ENCODE measurements around the gene PHLDB2.

The PHLDB2 gene

GRCh38 chr3:112012205-112012992 is 153.3 kb downstream of the PHLDB2 start:
- Histone ChIP-seq H3K27me3 (ENCODE audit: insufficient read depth, low read length, poor library complexity) (no peaks in the 10 kb centered on the region), H3K56ac (ENCODE audit: low read length) (no peak overlapping the region), H3K79me2 (ENCODE audit: control insufficient read depth, insufficient read depth, low read length) (no peaks in the 10 kb centered on the region), H2BK5ac (ENCODE audit: low read length) (no peak overlapping the region), H3K9ac (ENCODE audit: low read length) (no peak overlapping the region), H2BK15ac (replicated peaks; ENCODE audit: low read depth) (no peak overlapping the region), H3K4ac (ENCODE audit: low read depth, low read length) (no peak overlapping the region), H3K18ac (ENCODE audit: low read length) (no peak overlapping the region), H3K4me3 (ENCODE audit: low read length) (no peak overlapping the region), H3K4me1 (ENCODE audit: control insufficient read depth, low read depth, low read length) (peaks cover 2% of the 10 kb centered on the region), H3K23ac (ENCODE audit: low read length) (no peak overlapping the region), H3K79me1 (ENCODE audit: low read length) (no peaks in the 10 kb centered on the region), H2BK120ac (ENCODE audit: low read depth, low read length) (no peak overlapping the region), H2AK5ac (ENCODE audit: low read length) (no peak overlapping the region), H3K36me3 (ENCODE audit: control insufficient read depth, insufficient read depth, low read length) (no peaks in the 10 kb centered on the region), H4K5ac (ENCODE audit: low read length) (no peak overlapping the region), H4K8ac (ENCODE audit: low read depth, low read length) (no peak overlapping the region), H3K27ac (ENCODE audit: low read depth, low read length) (no peak overlapping the region), H3K4me2 (ENCODE audit: low read length) (no peak overlapping the region)
- no peak for DNase-seq
- no CpG with 5 or more reads among the region's 6 CpGs for WGBS (ENCODE audit: extremely low coverage, insufficient coverage, low lambda C conversion rate)

GRCh38 chr3:112013058-112013783 is 154.2 kb downstream of the PHLDB2 start:
- H3K23ac ChIP-seq (ENCODE audit: low read length) = no peak overlapping the region
- no peaks in the 10 kb centered on the region for H3K27me3 ChIP-seq (ENCODE audit: insufficient read depth, low read length, poor library complexity)
- H4K5ac ChIP-seq (ENCODE audit: low read length) = no peak overlapping the region
- H3K4me2 ChIP-seq (ENCODE audit: low read length) = no peak overlapping the region
- H3K4ac ChIP-seq (ENCODE audit: low read depth, low read length) = no peak overlapping the region
- H3K79me1 ChIP-seq (ENCODE audit: low read length) = no peaks in the 10 kb centered on the region
- DNase-seq = peak; percentile 80
- H3K4me1 ChIP-seq (ENCODE audit: control insufficient read depth, low read depth, low read length) = peaks cover 2% of the 10 kb centered on the region
- no peak overlapping the region for H3K4me3 ChIP-seq (ENCODE audit: low read length)
- no peak overlapping the region for H4K8ac ChIP-seq (ENCODE audit: low read depth, low read length)
- no peak overlapping the region for H3K56ac ChIP-seq (ENCODE audit: low read length)
- WGBS (ENCODE audit: extremely low coverage, insufficient coverage, low lambda C conversion rate) = no CpG with 5 or more reads among the region's 19 CpGs
- H3K36me3 ChIP-seq (ENCODE audit: control insufficient read depth, insufficient read depth, low read length) = no peaks in the 10 kb centered on the region
- H3K79me2 ChIP-seq (ENCODE audit: control insufficient read depth, insufficient read depth, low read length) = no peaks in the 10 kb centered on the region
- H3K18ac ChIP-seq (ENCODE audit: low read length) = no peak overlapping the region
- H3K27ac ChIP-seq (ENCODE audit: low read depth, low read length) = no peak overlapping the region
- H2BK5ac ChIP-seq (ENCODE audit: low read length) = no peak overlapping the region
- no peak overlapping the region for H2AK5ac ChIP-seq (ENCODE audit: low read length)
- no peak overlapping the region for H2BK15ac ChIP-seq (replicated peaks; ENCODE audit: low read depth)
- H2BK120ac ChIP-seq (ENCODE audit: low read depth, low read length) = no peak overlapping the region
- H3K9ac ChIP-seq (ENCODE audit: low read length) = no peak overlapping the region

GRCh38 chr3:112013784-112014143 is 154.7 kb downstream of the PHLDB2 start:
- Histone ChIP-seq H3K4me1 (ENCODE audit: control insufficient read depth, low read depth, low read length) (peaks cover 2% of the 10 kb centered on the region), H2BK15ac (replicated peaks; ENCODE audit: low read depth) (no peak overlapping the region), H2AK5ac (ENCODE audit: low read length) (no peak overlapping the region), H4K8ac (ENCODE audit: low read depth, low read length) (no peak overlapping the region), H3K23ac (ENCODE audit: low read length) (no peak overlapping the region), H3K36me3 (ENCODE audit: control insufficient read depth, insufficient read depth, low read length) (no peaks in the 10 kb centered on the region), H3K4me3 (ENCODE audit: low read length) (no peak overlapping the region), H3K56ac (ENCODE audit: low read length) (no peak overlapping the region), H3K79me1 (ENCODE audit: low read length) (no peaks in the 10 kb centered on the region), H3K9ac (ENCODE audit: low read length) (no peak overlapping the region), H3K4ac (ENCODE audit: low read depth, low read length) (no peak overlapping the region), H3K4me2 (ENCODE audit: low read length) (no peak overlapping the region), H2BK120ac (ENCODE audit: low read depth, low read length) (no peak overlapping the region), H3K79me2 (ENCODE audit: control insufficient read depth, insufficient read depth, low read length) (no peaks in the 10 kb centered on the region), H2BK5ac (ENCODE audit: low read length) (no peak overlapping the region), H3K27ac (ENCODE audit: low read depth, low read length) (no peak overlapping the region), H3K27me3 (ENCODE audit: insufficient read depth, low read length, poor library complexity) (no peaks in the 10 kb centered on the region), H4K5ac (ENCODE audit: low read length) (no peak overlapping the region), H3K18ac (ENCODE audit: low read length) (no peak overlapping the region)
- no peak for DNase-seq
- no CpG with 5 or more reads among the region's 5 CpGs for WGBS (ENCODE audit: extremely low coverage, insufficient coverage, low lambda C conversion rate)

- no peak overlapping the region for H3K4ac ChIP-seq (ENCODE audit: low read depth, low read length)
- no peaks in the 10 kb centered on the region for H3K27me3 ChIP-seq (ENCODE audit: insufficient read depth, low read length, poor library complexity)
- H3K9ac ChIP-seq (ENCODE audit: low read length) = no peak overlapping the region
- no peak for DNase-seq
- H2BK120ac ChIP-seq (ENCODE audit: low read depth, low read length) = no peak overlapping the region
- no peak overlapping the region for H2BK5ac ChIP-seq (ENCODE audit: low read length)
- no peak overlapping the region for H2AK5ac ChIP-seq (ENCODE audit: low read length)
- no peaks in the 10 kb centered on the region for H3K36me3 ChIP-seq (ENCODE audit: control insufficient read depth, insufficient read depth, low read length)
- H3K56ac ChIP-seq (ENCODE audit: low read length) = no peak overlapping the region
- H3K79me2 ChIP-seq (ENCODE audit: control insufficient read depth, insufficient read depth, low read length) = no peaks in the 10 kb centered on the region
- H3K4me1 ChIP-seq (ENCODE audit: control insufficient read depth, low read depth, low read length) = peaks cover 2% of the 10 kb centered on the region
- no peak overlapping the region for H3K23ac ChIP-seq (ENCODE audit: low read length)
- no peak overlapping the region for H3K27ac ChIP-seq (ENCODE audit: low read depth, low read length)
- no peak overlapping the region for H3K4me2 ChIP-seq (ENCODE audit: low read length)
- H3K4me3 ChIP-seq (ENCODE audit: low read length) = no peak overlapping the region
- no peak overlapping the region for H4K5ac ChIP-seq (ENCODE audit: low read length)
- no peaks in the 10 kb centered on the region for H3K79me1 ChIP-seq (ENCODE audit: low read length)
- H4K8ac ChIP-seq (ENCODE audit: low read depth, low read length) = no peak overlapping the region
- no peak overlapping the region for H3K18ac ChIP-seq (ENCODE audit: low read length)
- H2BK15ac ChIP-seq (replicated peaks; ENCODE audit: low read depth) = no peak overlapping the region
Observed at GRCh38 chr3:112017091-112017490, 158.0 kb downstream of the PHLDB2 start.

GRCh38 chr3:112018712-112019111 is 159.6 kb downstream of the PHLDB2 start:
- Histone ChIP-seq H3K9ac (ENCODE audit: low read length) (no peak overlapping the region), H3K4me2 (ENCODE audit: low read length) (no peak overlapping the region), H2BK5ac (ENCODE audit: low read length) (no peak overlapping the region), H2AK5ac (ENCODE audit: low read length) (no peak overlapping the region), H3K27me3 (ENCODE audit: insufficient read depth, low read length, poor library complexity) (no peaks in the 10 kb centered on the region), H3K79me2 (ENCODE audit: control insufficient read depth, insufficient read depth, low read length) (no peaks in the 10 kb centered on the region), H2BK120ac (ENCODE audit: low read depth, low read length) (no peak overlapping the region), H3K4me3 (ENCODE audit: low read length) (no peak overlapping the region), H4K5ac (ENCODE audit: low read length) (no peak overlapping the region), H3K79me1 (ENCODE audit: low read length) (no peaks in the 10 kb centered on the region), H2BK15ac (replicated peaks; ENCODE audit: low read depth) (no peak overlapping the region), H3K18ac (ENCODE audit: low read length) (no peak overlapping the region), H4K8ac (ENCODE audit: low read depth, low read length) (no peak overlapping the region), H3K23ac (ENCODE audit: low read length) (no peak overlapping the region), H3K56ac (ENCODE audit: low read length) (no peak overlapping the region), H3K4me1 (ENCODE audit: control insufficient read depth, low read depth, low read length) (peaks cover 2% of the 10 kb centered on the region), H3K36me3 (ENCODE audit: control insufficient read depth, insufficient read depth, low read length) (no peaks in the 10 kb centered on the region), H3K27ac (ENCODE audit: low read depth, low read length) (no peak overlapping the region), H3K4ac (ENCODE audit: low read depth, low read length) (no peak overlapping the region)
- no CpG with 5 or more reads among the region's 4 CpGs for WGBS (ENCODE audit: extremely low coverage, insufficient coverage, low lambda C conversion rate)
- DNase-seq = no peak
